Suppressor macrophage treated with lipopolysaccharide for 1 hour (primary cell): ENCODE data around the gene MYCBP2.
"Not testable (repeated sequence)": the region's sequence is repeated elsewhere in the genome, so short reads cannot be mapped to it uniquely, and the experiment has no call there.

Experiments
- DNase-seq, 3 donors: peaks; one replicate each; pipeline ENCODE4 v3.0.0-alpha.2; 2020 to 2022

MYCBP2 gene

DNA sequence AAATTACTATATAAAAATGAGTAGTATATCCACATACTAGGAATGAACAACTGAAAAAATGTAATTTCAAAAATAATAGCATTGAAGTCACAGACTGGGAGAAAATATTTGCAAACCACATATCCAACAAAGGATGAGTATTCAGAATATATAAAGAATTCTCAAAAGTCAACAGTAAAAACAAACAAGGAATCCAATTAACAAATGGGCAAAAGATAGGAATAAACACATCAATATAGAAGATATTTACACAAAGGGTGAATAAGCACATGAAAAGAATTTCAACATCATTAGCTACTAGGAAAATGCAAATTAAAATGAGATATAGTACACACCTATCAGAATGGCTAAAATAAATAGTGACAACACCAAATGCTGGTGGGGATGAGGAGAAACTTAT lies 37.0 kb downstream of the MYCBP2 start:
- no peak for DNase-seq

- not testable (repeated sequence) for DNase-seq
Measured at GRCh38 chr13:77285632-77286031, 41.3 kb downstream of the MYCBP2 start.

DNA sequence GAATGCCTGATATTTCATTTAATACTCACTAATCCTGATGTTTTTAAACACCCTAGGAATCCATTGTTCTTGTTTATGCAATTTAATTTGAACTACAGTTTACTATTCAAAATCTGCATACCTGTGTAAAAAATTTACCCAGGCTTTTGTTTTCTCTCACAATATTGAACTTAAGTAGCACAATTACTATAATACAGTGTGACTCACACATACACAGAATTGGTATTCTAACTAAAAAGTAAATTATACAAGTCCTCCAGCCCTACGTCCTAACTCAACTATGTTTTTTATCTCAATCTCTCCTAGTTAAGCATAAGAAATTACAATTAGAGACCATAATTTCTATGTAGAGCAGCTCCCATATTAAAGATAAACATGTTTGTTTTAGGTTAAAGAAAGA lies 41.8 kb downstream of the MYCBP2 start:
- no peak for DNase-seq

DNA sequence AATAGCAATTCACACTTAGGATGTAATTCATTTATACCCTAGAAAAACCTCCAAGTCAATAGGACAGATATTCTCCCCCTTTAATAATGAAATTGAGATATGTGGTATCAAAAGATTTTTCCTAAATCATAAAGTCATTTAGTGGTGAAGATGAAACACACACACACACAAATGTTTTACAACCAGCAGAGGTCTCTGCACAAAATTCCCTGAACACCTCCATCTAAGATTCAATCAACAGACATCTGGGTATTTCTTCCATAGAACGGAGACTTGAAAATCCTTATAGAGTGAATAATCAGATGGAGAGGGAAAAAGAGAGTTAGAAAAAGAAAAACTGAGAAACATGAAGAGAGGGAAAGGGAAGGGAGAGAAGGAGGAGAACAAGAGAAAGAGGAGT lies 52.8 kb downstream of the MYCBP2 start:
- peak in 1 of 3 donors; percentile 4 for DNase-seq

GRCh38 chr13:77269141-77269540 lies 57.8 kb downstream of the MYCBP2 start:
- no peak for DNase-seq

DNA sequence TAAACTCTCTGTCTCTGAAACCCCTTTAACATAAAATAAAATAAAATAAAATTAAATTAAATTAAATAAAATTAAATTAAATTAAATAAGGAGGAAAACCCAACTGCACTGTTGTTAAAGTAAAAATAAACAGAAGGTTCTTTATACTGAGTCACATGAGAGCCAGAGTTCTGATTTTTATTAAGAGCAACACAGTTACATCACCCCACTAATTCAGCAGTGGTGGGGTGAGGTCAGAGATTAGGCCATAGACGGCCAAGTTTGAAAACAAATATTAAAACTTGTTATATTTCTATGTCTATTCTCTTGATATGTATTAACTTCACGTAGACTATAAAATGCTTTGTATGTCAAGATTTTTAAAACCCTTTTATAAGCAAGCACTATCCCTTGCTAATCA lies 59.5 kb downstream of the MYCBP2 start:
- DNase-seq: peak in 2 of 3 donors; percentile 2 to 11

DNA sequence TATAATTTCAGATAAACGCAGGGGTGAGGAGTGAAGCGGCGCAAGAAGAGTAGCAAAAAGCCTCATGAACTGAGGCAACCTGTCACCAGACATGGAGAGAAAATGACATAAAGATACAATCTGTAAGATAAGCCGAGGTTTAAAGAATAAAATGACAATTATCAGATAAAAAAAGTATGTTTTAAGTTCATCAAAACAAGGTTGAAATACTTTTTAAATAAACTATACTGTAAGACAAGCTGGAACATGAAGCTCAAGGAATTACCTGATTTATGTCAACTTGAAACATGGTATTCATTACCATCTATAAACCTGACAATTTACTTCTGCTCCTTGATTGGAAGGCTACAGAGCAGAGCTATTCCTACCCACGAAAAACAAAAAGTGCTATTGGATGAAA lies 61.6 kb downstream of the MYCBP2 start:
- DNase-seq: no peak

GRCh38 chr13:77262198-77262597 lies 64.7 kb downstream of the MYCBP2 start:
- DNase-seq: no peak

- DNase-seq: no peak
Measured at GRCh38 chr13:77250975-77251374, 75.9 kb downstream of the MYCBP2 start.

DNA sequence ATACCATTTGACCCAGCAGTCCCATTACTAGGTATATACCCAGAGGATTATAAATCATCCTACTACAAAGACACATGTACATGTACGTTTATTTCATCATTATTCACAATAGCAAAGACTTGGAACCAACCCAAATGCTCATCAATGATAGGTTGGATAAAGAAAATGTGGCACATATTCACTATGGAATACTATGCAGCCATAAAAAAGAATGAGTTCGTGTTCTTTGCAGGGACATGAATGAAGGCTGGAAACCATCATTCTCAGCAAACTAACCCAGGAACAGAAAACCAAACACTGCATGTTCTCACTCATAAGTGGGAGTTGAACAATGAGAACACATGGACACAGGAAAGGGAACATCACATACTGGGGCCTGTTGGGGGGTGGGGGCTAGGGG lies 81.7 kb downstream of the MYCBP2 start:
- not testable (repeated sequence) for DNase-seq

DNA sequence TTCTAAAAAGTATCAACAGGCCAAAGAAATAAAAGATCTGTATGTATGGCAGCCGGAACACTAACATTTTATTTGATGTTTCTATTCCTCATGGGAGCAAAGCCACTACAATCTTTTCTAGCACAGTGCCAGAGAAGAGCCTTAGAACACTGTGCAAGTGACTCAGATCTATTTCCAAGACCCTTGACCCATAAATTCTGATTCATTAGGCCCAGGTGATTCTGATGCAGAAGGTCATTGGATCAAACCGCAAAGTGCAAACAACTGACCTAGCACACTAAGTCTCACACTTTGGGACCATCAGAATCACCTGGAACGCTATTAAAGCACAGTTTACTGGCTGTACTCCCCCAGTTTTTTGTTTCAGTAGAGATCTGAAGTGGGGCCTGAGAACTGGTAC lies 87.6 kb downstream of the MYCBP2 start:
- DNase-seq: no peak

- no peak for DNase-seq
Measured at GRCh38 chr13:77235456-77236022, 91.4 kb downstream of the MYCBP2 start.

DNA sequence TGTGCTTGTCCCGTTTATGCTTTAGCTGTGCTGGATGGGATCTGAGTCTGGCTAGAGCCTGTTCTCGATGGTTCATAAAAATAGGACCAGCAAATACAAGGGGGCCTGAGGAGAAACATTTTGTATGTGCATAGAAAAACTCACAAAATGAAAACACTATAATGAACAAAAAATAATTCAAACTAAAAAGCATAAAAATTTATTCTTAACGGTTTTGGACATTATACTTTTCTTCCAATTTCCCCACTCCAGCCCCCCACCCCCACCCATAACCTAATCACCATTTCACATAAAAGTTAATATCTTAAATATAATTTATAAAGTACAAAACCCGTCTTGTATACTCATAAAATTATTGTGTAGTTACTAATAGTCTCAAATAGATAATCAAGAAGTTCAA lies 93.7 kb downstream of the MYCBP2 start:
- no peak for DNase-seq

DNA sequence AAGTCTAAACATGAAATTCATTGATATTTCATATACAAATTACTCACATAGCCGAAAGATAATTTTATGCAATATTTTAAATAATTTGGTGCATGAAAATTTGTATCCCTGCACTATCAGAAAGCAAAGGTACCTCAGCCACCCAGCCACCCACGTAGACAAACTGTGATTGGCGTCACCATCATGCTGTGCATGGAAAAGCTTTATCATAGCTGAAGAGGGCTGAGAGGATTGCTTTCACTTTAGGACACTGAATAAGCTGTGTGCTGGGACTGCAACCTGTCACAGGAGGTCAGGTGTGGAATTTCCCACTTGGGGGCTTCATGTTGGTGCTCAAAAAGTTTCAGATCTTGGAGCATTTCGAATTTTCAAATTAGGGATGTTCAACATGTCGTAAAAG lies 96.3 kb downstream of the MYCBP2 start:
- no peak for DNase-seq

DNA sequence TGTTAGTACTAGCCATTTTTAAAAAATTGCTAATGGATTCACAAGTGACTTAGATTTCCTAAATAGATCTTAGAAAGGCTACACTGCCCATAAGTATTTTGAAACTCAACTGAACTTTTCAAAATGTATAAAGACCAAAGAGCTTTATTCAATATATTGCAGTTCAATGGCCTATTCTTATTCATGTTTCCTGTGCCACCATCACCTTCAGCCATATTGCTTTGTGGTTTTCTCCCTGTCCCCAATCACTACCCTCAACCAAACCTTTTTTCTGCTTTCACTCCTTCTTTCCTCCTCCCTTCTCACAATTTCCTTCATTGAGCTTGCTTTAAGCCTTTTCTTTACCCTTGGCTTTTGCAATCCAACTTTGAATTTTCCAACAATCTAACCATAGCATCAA lies 100.9 kb downstream of the MYCBP2 start:
- DNase-seq: no peak

- no peak for DNase-seq
Measured at GRCh38 chr13:77222909-77223308, 104.0 kb downstream of the MYCBP2 start.

GRCh38 chr13:77222000-77222690 lies 104.7 kb downstream of the MYCBP2 start:
- no peak for DNase-seq

DNA sequence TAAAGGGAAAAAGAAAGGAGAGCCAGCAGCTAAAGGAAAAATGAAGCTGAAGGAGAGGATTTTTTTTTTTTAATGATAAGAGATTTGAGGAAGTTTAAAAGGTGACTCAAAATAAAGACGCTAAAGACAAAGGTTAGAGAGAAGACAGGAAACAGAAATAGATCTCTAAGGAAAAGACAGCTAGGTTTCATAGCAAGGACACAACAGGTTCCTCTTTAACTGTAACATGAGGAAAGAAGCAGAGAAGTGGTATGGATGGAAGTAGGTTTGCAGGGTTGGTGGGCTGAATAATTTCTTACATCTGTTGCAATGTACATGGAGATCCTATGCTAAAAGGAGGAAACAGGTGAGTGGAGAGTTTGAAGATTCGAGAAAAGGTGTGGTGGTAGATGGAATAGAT lies 107.5 kb downstream of the MYCBP2 start:
- no peak for DNase-seq

DNA sequence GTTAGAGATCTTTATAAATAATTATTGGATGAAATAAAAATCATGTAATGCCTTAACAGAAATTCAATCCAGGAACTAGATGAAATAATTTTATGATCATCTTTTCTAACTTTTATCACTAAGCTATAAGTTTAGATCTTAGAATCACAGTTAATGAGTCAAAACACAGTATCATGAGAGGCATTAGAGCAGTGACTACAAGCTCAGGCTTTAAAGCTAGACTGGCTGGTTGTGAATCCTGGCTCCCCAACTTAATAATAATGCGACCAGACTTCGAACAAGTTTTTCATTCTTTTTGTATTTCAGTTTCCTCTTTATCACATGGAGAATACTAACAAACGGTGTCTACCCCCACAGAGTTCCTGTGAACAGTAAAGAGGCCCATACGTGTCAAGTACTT lies 108.6 kb downstream of the MYCBP2 start:
- DNase-seq: no peak

DNA sequence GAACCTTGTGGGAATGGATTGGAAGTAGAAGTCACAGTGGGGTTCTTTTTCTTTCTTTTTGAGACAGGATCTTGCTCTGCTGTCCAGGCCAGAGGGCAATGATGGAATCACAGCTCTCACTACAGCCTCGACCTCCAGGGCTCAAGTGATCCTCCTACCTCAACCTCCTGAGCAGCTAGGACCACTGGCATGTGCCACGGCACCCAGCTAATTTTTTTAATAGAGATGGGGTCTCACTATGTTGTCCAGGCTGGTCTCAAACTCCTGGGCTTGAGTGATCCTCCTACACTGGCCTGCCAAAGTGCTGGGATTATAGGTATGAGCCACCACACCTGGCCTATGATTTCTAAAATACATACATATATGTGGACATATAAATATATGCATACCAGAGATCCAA lies 111.4 kb downstream of the MYCBP2 start:
- DNase-seq: no peak

DNA sequence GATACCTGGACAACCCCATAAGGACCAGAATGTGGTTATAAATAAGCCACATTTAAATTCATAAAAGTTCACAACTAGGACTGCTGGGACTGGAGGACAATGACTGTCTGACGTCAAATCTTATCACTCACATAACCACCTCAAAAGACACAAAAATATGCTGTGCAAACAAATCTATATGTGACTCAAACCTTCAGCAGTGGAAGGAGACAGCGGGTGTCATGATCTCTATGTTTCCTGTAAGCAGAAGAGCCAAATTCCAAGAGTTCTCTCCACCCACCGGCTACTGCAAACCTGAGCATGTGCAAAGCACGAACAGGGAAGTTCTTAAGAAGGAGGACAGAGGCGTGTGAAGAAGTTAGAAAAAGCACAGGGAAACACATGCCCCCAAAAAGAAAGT lies 113.2 kb downstream of the MYCBP2 start:
- no peak for DNase-seq

- no peak for DNase-seq
Measured at GRCh38 chr13:77207943-77208342, 119.0 kb downstream of the MYCBP2 start.

- DNase-seq: not testable (repeated sequence)
Measured at GRCh38 chr13:77198995-77199394, 127.9 kb downstream of the MYCBP2 start.

DNA sequence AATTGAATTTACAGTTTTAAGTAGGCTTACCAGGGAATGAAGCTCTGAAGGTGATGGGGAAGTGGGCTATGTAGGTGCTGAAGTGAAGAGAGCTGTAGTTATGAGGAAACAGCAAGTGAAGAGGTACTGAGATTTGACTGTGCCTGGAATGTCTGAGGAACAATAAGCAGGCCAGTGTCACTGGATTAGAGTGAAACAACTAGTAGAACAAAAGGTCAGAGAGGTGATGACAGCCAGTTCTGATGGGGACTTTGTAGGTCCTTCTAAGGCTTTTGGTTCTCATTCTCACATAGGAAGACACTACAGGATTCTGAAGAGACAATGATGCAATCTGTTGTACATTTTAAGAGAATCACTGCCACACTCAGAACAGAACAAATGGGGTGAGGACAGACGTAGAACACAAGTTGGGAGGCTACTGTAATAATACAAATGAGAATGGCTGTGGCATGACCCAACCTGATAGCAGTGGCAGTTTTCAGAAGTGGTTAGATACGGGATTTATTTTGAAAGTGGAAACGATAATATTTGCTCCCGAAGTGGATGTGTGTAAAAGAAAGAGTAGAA lies 130.8 kb downstream of the MYCBP2 start:
- DNase-seq: no peak
